ENCODE measurements around the gene TMEM132A. TPM values are rescaled to one million over a fixed set of nuclear protein-coding genes. Genes with fewer than 3 reads are reported as not detected.
A peak's percentile ranks its signal among the peaks of the same experiment; 100 is the strongest.

Gene TMEM132A
- total and polyA plus RNA-seq, 9 of the 15 experiments (the other 6 are each of a cell fraction or from before 2014, with no cell fraction given) = 0.04 to 1.1 (median 0.18) TPM; not detected in 4

DNA sequence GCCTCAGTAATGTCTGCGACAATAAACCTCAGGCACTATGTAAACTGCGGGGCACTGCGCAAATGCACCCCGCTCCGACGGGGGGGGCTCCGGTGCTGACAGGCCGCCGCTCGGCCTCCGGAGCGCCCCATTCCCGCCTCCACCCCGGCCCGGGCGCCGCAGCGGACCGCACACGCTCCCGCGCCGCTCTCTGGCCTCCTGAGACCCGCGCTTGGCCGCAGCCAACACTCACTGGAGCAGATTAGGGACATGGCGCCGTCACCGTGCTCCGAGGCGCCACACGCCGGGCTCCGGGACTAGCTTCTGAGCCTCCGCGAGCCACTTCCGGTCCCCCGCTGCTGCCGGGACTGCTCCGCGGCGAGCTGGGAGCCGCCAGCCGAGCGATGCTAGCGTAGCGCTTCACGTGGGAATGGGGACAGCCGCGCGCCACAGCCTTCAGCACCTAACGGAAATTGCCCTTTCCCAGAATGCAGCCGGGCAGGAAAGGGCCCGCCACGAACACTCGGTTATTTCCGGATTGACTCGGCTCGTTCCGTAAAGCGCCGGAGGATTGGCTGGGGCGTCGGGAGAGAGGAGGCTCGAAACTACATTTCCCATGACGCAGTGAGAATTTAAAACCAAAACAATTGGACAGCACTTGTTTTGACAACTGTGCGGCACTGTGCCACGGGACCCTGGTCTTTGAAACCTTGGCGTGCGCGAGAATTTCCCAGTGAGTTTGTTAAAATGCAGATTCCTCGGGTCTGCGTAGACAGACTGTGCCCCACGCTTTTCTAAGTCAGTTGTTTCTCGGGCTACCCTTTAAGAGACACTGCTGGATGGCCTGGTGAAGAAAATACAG is 17.9 kb upstream of the TMEM132A start, which contains the start of gene PRPF19 (continued):
- TF ChIP-seq, protein P1, sequence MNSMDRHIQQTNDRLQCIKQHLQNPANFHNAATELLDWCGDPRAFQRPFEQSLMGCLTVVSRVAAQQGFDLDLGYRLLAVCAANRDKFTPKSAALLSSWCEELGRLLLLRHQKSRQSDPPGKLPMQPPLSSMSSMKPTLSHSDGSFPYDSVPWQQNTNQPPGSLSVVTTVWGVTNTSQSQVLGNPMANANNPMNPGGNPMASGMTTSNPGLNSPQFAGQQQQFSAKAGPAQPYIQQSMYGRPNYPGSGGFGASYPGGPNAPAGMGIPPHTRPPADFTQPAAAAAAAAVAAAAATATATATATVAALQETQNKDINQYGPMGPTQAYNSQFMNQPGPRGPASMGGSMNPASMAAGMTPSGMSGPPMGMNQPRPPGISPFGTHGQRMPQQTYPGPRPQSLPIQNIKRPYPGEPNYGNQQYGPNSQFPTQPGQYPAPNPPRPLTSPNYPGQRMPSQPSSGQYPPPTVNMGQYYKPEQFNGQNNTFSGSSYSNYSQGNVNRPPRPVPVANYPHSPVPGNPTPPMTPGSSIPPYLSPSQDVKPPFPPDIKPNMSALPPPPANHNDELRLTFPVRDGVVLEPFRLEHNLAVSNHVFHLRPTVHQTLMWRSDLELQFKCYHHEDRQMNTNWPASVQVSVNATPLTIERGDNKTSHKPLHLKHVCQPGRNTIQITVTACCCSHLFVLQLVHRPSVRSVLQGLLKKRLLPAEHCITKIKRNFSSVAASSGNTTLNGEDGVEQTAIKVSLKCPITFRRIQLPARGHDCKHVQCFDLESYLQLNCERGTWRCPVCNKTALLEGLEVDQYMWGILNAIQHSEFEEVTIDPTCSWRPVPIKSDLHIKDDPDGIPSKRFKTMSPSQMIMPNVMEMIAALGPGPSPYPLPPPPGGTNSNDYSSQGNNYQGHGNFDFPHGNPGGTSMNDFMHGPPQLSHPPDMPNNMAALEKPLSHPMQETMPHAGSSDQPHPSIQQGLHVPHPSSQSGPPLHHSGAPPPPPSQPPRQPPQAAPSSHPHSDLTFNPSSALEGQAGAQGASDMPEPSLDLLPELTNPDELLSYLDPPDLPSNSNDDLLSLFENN (IDR thresholded peaks at IDR 0.05; ENCODE audit: low read depth in 2 of 2, low read length in 2 of 2) = no peak
- TF ChIP-seq ZC3H11A (IDR thresholded peaks at IDR 0.05; ENCODE audit: low read depth, low read length) = no peak
- TF ChIP-seq EP300 (IDR thresholded peaks at IDR 0.05; ENCODE audit: low read length) = peak; percentile 25; the same call in 1 of the 2 replicates
- TF ChIP-seq LCOR (CRISPR knock-in tag; IDR thresholded peaks at IDR 0.05) = peak; percentile 77; the same call in 1 of the 2 replicates
- TF ChIP-seq ZNF77 (CRISPR knock-in tag; IDR thresholded peaks at IDR 0.05) = no peak
- TF ChIP-seq, protein P2, sequence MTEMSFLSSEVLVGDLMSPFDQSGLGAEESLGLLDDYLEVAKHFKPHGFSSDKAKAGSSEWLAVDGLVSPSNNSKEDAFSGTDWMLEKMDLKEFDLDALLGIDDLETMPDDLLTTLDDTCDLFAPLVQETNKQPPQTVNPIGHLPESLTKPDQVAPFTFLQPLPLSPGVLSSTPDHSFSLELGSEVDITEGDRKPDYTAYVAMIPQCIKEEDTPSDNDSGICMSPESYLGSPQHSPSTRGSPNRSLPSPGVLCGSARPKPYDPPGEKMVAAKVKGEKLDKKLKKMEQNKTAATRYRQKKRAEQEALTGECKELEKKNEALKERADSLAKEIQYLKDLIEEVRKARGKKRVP (CRISPR knock-in tag; IDR thresholded peaks at IDR 0.05) = 0 out of 2 replicates have a peak, but pooled peaks have one; percentile 16
- no peak for TF ChIP-seq FOXA3 (CRISPR knock-in tag; conservative IDR thresholded peaks at IDR 0.05 in 1 of 2, IDR thresholded peaks at IDR 0.05 in 1 of 2)
- TF ChIP-seq, protein P3, sequence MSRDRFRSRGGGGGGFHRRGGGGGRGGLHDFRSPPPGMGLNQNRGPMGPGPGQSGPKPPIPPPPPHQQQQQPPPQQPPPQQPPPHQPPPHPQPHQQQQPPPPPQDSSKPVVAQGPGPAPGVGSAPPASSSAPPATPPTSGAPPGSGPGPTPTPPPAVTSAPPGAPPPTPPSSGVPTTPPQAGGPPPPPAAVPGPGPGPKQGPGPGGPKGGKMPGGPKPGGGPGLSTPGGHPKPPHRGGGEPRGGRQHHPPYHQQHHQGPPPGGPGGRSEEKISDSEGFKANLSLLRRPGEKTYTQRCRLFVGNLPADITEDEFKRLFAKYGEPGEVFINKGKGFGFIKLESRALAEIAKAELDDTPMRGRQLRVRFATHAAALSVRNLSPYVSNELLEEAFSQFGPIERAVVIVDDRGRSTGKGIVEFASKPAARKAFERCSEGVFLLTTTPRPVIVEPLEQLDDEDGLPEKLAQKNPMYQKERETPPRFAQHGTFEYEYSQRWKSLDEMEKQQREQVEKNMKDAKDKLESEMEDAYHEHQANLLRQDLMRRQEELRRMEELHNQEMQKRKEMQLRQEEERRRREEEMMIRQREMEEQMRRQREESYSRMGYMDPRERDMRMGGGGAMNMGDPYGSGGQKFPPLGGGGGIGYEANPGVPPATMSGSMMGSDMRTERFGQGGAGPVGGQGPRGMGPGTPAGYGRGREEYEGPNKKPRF (IDR thresholded peaks at IDR 0.05; ENCODE audit: low read depth, low read length) = no peak
- TF ChIP-seq, protein P4, sequence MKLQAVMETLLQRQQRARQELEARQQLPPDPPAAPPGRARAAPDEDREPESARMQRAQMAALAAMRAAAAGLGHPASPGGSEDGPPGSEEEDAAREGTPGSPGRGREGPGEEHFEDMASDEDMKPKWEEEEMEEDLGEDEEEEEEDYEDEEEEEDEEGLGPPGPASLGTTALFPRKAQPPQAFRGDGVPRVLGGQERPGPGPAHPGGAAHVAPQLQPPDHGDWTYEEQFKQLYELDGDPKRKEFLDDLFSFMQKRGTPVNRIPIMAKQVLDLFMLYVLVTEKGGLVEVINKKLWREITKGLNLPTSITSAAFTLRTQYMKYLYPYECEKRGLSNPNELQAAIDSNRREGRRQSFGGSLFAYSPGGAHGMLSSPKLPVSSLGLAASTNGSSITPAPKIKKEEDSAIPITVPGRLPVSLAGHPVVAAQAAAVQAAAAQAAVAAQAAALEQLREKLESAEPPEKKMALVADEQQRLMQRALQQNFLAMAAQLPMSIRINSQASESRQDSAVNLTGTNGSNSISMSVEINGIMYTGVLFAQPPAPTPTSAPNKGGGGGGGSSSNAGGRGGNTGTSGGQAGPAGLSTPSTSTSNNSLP (IDR thresholded peaks at IDR 0.05; ENCODE audit: borderline replicate concordance, low read depth, low read length) = no peak
- TF ChIP-seq MAFF (IDR thresholded peaks at IDR 0.05; ENCODE audit: low read length) = no peak
- TF ChIP-seq FUS (optimal IDR thresholded peaks at IDR 0.05; ENCODE audit: low read depth, low read length) = peak; percentile 38
- TF ChIP-seq ZFP1 (CRISPR knock-in tag; IDR thresholded peaks at IDR 0.05) = no peak
- TF ChIP-seq RCOR1 (IDR thresholded peaks at IDR 0.05; ENCODE audit: borderline replicate concordance in 1 of 2, low read depth in 2 of 2, low read length in 2 of 2) = peak in 1 of 2 experiments; percentile 0; a peak in 2 of 4 replicates
- TF ChIP-seq CEBPB (tag; IDR thresholded peaks at IDR 0.05) = no peak
